Measurements from ENCODE around the gene TBC1D2B. TPM values are rescaled to one million over a fixed set of nuclear protein-coding genes. Genes with fewer than 3 reads are reported as not detected.

Gene TBC1D2B
- polyA plus RNA-seq, 1 donor (not counting 4 experiments of a cell fraction or from before 2014, with no cell fraction given), result 27.0 TPM

DNA sequence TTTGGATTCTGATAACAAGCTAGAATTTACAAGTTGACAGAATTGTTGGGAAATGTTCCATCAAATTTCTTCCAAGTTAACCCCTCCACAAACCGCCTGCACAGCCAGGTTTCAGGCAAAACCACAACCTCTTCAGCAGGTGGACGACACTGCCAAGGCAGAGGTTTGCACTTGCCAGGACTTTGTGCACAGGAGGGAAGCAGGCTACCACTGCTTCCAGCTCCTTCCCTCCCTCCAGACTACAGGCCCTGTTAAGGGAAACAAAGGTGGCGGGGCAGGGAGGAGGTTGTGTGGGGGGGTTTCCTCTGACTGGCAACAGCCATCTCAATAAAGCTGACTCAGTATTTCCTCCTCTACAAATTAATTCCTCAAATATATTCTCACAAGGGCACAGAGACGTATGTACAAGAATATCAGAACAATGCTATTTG is 42.2 kb downstream of the TBC1D2B start:
- dilution Hi-C loops (cut with MboI; ENCODE audit: extremely low pct_ligation_motif_present, low sequenced_read_pairs), result no loop called here
- no peaks in the 10 kb centered on the region for H3K9me1 ChIP-seq (ENCODE audit: control insufficient read depth, extremely low read depth, insufficient read depth, low read length)
- no peak overlapping the region for H2AFZ ChIP-seq (ENCODE audit: control insufficient read depth, low read length)
- no peaks in the 10 kb centered on the region for H3K79me2 ChIP-seq (ENCODE audit: control insufficient read depth, insufficient read depth, low read length)
- H3K27me3 ChIP-seq (ENCODE audit: control insufficient read depth, extremely low read depth, insufficient read depth, low read length), result no peaks in the 10 kb centered on the region
- H3K4me3 ChIP-seq (ENCODE audit: control insufficient read depth in 2 of 3, extremely low read depth in 1 of 3, insufficient read depth in 2 of 3, low read depth in 1 of 3, low read length in 3 of 3), result no peak overlapping the region
- H3K36me3 ChIP-seq (ENCODE audit: control insufficient read depth in 2 of 2, extremely low read depth in 1 of 2, insufficient read depth in 2 of 2, low read length in 2 of 2), result peaks cover 0 to 4% of the 10 kb centered on the region in 2 experiments
- no peak overlapping the region for H3K4me2 ChIP-seq (ENCODE audit: control insufficient read depth, extremely low read depth, insufficient read depth, low read depth, low read length)
- peaks cover 2% of the 10 kb centered on the region for H3K4me1 ChIP-seq (ENCODE audit: control insufficient read depth, extremely low read depth, insufficient read depth, low read length)
- no peaks in the 10 kb centered on the region for H4K20me1 ChIP-seq (ENCODE audit: control insufficient read depth, extremely low read depth, insufficient read depth, low read length)
- DNase-seq (ENCODE audit: low read depth, low spot score) (no peak), FAIRE-seq (no peak)
- no peak overlapping the region for H3K9ac ChIP-seq (ENCODE audit: control insufficient read depth, extremely low read depth, insufficient read depth, low read length)
- no peak overlapping the region for H3K27ac ChIP-seq (ENCODE audit: control insufficient read depth, insufficient read depth, low read length)
- no peak for TF ChIP-seq EZH2 (IDR thresholded peaks at IDR 0.05; ENCODE audit: low read length)
- TF ChIP-seq, protein P1, sequence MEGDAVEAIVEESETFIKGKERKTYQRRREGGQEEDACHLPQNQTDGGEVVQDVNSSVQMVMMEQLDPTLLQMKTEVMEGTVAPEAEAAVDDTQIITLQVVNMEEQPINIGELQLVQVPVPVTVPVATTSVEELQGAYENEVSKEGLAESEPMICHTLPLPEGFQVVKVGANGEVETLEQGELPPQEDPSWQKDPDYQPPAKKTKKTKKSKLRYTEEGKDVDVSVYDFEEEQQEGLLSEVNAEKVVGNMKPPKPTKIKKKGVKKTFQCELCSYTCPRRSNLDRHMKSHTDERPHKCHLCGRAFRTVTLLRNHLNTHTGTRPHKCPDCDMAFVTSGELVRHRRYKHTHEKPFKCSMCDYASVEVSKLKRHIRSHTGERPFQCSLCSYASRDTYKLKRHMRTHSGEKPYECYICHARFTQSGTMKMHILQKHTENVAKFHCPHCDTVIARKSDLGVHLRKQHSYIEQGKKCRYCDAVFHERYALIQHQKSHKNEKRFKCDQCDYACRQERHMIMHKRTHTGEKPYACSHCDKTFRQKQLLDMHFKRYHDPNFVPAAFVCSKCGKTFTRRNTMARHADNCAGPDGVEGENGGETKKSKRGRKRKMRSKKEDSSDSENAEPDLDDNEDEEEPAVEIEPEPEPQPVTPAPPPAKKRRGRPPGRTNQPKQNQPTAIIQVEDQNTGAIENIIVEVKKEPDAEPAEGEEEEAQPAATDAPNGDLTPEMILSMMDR (optimal IDR thresholded peaks at IDR 0.05 in 1 of 3, IDR thresholded peaks at IDR 0.05 in 1 of 3, conservative IDR thresholded peaks at IDR 0.05 in 1 of 3; ENCODE audit: extremely low read depth in 1 of 3, insufficient read depth in 2 of 3, low read length in 3 of 3), result no peak
- no peaks in the 10 kb centered on the region for H3K9me3 ChIP-seq (ENCODE audit: control insufficient read depth, low read depth, low read length)

- no peak for TF ChIP-seq EZH2 (IDR thresholded peaks at IDR 0.05; ENCODE audit: low read length)
- dilution Hi-C loops (cut with MboI; ENCODE audit: extremely low pct_ligation_motif_present, low sequenced_read_pairs), result no loop called here
- FAIRE-seq (no peak), DNase-seq (ENCODE audit: low read depth, low spot score) (no peak)
- H3K9me1 ChIP-seq (ENCODE audit: control insufficient read depth, extremely low read depth, insufficient read depth, low read length), result no peaks in the 10 kb centered on the region
- H2AFZ ChIP-seq (ENCODE audit: control insufficient read depth, low read length), result no peak overlapping the region
- no peaks in the 10 kb centered on the region for H4K20me1 ChIP-seq (ENCODE audit: control insufficient read depth, extremely low read depth, insufficient read depth, low read length)
- H3K9ac ChIP-seq (ENCODE audit: control insufficient read depth, extremely low read depth, insufficient read depth, low read length), result no peak overlapping the region
- H3K27me3 ChIP-seq (ENCODE audit: control insufficient read depth, extremely low read depth, insufficient read depth, low read length), result no peaks in the 10 kb centered on the region
- H3K79me2 ChIP-seq (ENCODE audit: control insufficient read depth, insufficient read depth, low read length), result no peaks in the 10 kb centered on the region
- H3K4me2 ChIP-seq (ENCODE audit: control insufficient read depth, extremely low read depth, insufficient read depth, low read depth, low read length), result no peak overlapping the region
- no peak overlapping the region for H3K4me3 ChIP-seq (ENCODE audit: control insufficient read depth in 2 of 3, extremely low read depth in 1 of 3, insufficient read depth in 2 of 3, low read depth in 1 of 3, low read length in 3 of 3)
- H3K9me3 ChIP-seq (ENCODE audit: control insufficient read depth, low read depth, low read length), result no peaks in the 10 kb centered on the region
- peaks cover 2% of the 10 kb centered on the region for H3K4me1 ChIP-seq (ENCODE audit: control insufficient read depth, extremely low read depth, insufficient read depth, low read length)
- peaks cover 0 to 4% of the 10 kb centered on the region in 2 experiments for H3K36me3 ChIP-seq (ENCODE audit: control insufficient read depth in 2 of 2, extremely low read depth in 1 of 2, insufficient read depth in 2 of 2, low read length in 2 of 2)
- H3K27ac ChIP-seq (ENCODE audit: control insufficient read depth, insufficient read depth, low read length), result no peak overlapping the region
These were observed 42.9 kb downstream of the TBC1D2B start for GRCh38 chr15:78034495-78035191.

All from keratinocyte (primary cell).